Tibial nerve (tissue), 4 donors: Measurements from ENCODE around the gene VRK2.

Experiments used
- EP300 ChIP-seq, 2 donors: sonication (generic); formaldehyde crosslinking; IDR thresholded peaks; one replicate each; pipeline ENCODE4 v1.6.1; 2017; ENCODE audit warnings: antibody characterized with exemption in 2 of 2, mild to moderate bottlenecking in 1 of 2
- POLR2A ChIP-seq, 2 donors: fragments of 450-650 bp; IDR thresholded peaks; one replicate each; pipeline ENCODE4 v1.6.1; 2017; ENCODE audit warnings: antibody characterized with exemption in 2 of 2, mild to moderate bottlenecking in 2 of 2, moderate library complexity in 2 of 2
- TF ChIP-seq, protein P1 (sequence below), 5 experiments: fragments of 200-600 bp in 3 of 5; fragments of 450-650 bp in 2 of 5; sonication (generic) in 3 of 5; IDR thresholded peaks; one replicate each; pipeline ENCODE4 v1.5.1; 2016 to 2019; ENCODE audit warnings: antibody characterized with exemption in 5 of 5, mild to moderate bottlenecking in 3 of 5, moderate library complexity in 2 of 5

DNA sequence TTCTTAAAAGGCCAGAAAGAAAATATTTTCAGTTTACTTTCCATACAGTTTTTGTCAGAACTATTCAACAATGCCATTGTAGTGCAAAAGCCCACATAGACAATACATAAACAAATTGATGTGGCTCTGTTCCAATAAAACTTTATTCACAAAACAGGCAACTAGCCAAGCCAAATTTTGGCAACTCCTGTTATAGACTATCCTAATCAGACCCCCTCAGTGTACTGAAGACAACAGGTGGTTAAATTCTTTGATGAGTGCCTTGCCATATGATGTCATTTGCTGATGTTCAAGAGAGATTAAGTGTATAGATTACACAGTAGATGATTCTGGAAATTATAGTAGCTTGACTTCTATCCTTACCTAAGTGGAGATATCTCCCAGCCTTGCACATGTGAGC is 111.1 kb downstream of the VRK2 start:
- no peak for TF ChIP-seq EP300 (IDR thresholded peaks at IDR 0.05)
- TF ChIP-seq, protein P1, sequence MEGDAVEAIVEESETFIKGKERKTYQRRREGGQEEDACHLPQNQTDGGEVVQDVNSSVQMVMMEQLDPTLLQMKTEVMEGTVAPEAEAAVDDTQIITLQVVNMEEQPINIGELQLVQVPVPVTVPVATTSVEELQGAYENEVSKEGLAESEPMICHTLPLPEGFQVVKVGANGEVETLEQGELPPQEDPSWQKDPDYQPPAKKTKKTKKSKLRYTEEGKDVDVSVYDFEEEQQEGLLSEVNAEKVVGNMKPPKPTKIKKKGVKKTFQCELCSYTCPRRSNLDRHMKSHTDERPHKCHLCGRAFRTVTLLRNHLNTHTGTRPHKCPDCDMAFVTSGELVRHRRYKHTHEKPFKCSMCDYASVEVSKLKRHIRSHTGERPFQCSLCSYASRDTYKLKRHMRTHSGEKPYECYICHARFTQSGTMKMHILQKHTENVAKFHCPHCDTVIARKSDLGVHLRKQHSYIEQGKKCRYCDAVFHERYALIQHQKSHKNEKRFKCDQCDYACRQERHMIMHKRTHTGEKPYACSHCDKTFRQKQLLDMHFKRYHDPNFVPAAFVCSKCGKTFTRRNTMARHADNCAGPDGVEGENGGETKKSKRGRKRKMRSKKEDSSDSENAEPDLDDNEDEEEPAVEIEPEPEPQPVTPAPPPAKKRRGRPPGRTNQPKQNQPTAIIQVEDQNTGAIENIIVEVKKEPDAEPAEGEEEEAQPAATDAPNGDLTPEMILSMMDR (IDR thresholded peaks at IDR 0.05), result no peak
- no peak for TF ChIP-seq POLR2A (IDR thresholded peaks at IDR 0.05)
